Gastroesophageal sphincter (tissue), 3 donors: ENCODE results near the gene PABPN1L.

ENCODE experiments used
- CTCF ChIP-seq, 4 experiments: fragments of 200-600 bp in 2 of 4; fragments of 450-650 bp in 2 of 4; sonication (generic) in 1 of 4; IDR thresholded peaks; one replicate each; pipeline ENCODE4 v1.5.1; 2017 to 2019; ENCODE audit warnings: antibody characterized with exemption in 4 of 4, mild to moderate bottlenecking in 2 of 4, moderate library complexity in 2 of 4
- POLR2A ChIP-seq, 2 donors: fragments of 450-650 bp; IDR thresholded peaks; one replicate each; pipeline ENCODE4 v1.6.1; 2017; ENCODE audit warnings: antibody characterized with exemption in 2 of 2, mild to moderate bottlenecking in 2 of 2, moderate library complexity in 1 of 2

GRCh38 chr16:88817785-88818574 is 48.5 kb downstream of the PABPN1L start:
- TF ChIP-seq CTCF (IDR thresholded peaks at IDR 0.05) (no peak), POLR2A (IDR thresholded peaks at IDR 0.05) (no peak)
